Activated CD4-positive, alpha-beta T cell treated with anti-CD3 and anti-CD28 coated beads, Interleukin-2, amount 10 ng/mL, durations not matched to agents 7 days and 5 days (primary cell): ENCODE data around the gene CCDC3. TPM values are rescaled to one million over a fixed set of nuclear protein-coding genes. Genes with fewer than 3 reads are reported as not detected.

Experiments used
- CTCF ChIA-PET: fragments of 350-600 bp; sonication (Branson Sonifier 250); formaldehyde crosslinking; loops from one replicate; lab custom pipeline; 2021; ENCODE audit warnings: antibody characterized with exemption; lab: Charles Lee
- POLR2A ChIA-PET: fragments of 350-600 bp; sonication (Branson Sonifier 250); formaldehyde crosslinking; loops from one replicate; lab custom pipeline; 2021; ENCODE audit warnings: antibody characterized with exemption; lab: Charles Lee
- DNase-seq: peaks from one replicate; pipeline ENCODE4 v3.0.0-alpha.2; 2020
- H3K27ac Mint-ChIP-seq: one replicate; pipeline ENCODE4 v1.8.0; 2021; ENCODE audit warnings: mild to moderate bottlenecking, moderate library complexity, mixed read lengths
- H3K27me3 Mint-ChIP-seq: one replicate; pipeline ENCODE4 v1.8.0; 2021; ENCODE audit warnings: mixed read lengths
- H3K36me3 Mint-ChIP-seq: one replicate; pipeline ENCODE4 v1.8.0; 2021; ENCODE audit warnings: low read depth, mixed read lengths
- H3K4me1 Mint-ChIP-seq: one replicate; pipeline ENCODE4 v1.8.0; 2021; ENCODE audit warnings: mixed read lengths
- H3K4me3 Mint-ChIP-seq: one replicate; pipeline ENCODE4 v1.8.0; 2021; ENCODE audit warnings: mild to moderate bottlenecking, moderate library complexity, mixed read lengths
- H3K9me3 Mint-ChIP-seq: one replicate; pipeline ENCODE4 v1.8.0; 2021; ENCODE audit warnings: mixed read lengths
- total RNA-seq, 2 experiments: library from RNA; stranded (reverse); gene quantifications; one replicate each; pipeline ENCODE4 v1.2.3, GENCODE V29; 2021

The CCDC3 gene
- total RNA-seq, 2 experiments from 2014 or later, result 0.10 to 0.12 TPM

GRCh38 chr10:12925845-12926244 lies 75.7 kb downstream of the CCDC3 start:
- POLR2A ChIA-PET, result no interaction called here
- CTCF ChIA-PET, result interaction anchor here (0.6 kb wide), 1 partner anchor 245 kb away, joined by 4 read pairs; no protein-coding TSS in a partner anchor
- Mint-ChIP-seq H3K36me3 (no peaks in the 10 kb centered on the region), H3K9me3 (no peaks in the 10 kb centered on the region), H3K4me1 (no peaks in the 10 kb centered on the region), H3K27ac (no peak overlapping the region), H3K4me3 (no peak overlapping the region), H3K27me3 (peaks cover 3% of the 10 kb centered on the region)
- no peak for DNase-seq

- H3K27ac Mint-ChIP-seq, result no peak overlapping the region
- POLR2A ChIA-PET, result no interaction called here
- CTCF ChIA-PET, result no interaction called here
- H3K36me3 Mint-ChIP-seq, result no peaks in the 10 kb centered on the region
- peaks cover 3% of the 10 kb centered on the region for H3K27me3 Mint-ChIP-seq
- H3K4me1 Mint-ChIP-seq, result no peaks in the 10 kb centered on the region
- H3K4me3 Mint-ChIP-seq, result no peak overlapping the region
- no peaks in the 10 kb centered on the region for H3K9me3 Mint-ChIP-seq
- DNase-seq, result no peak
These were observed 76.6 kb downstream of the CCDC3 start for GRCh38 chr10:12924911-12925310.

GRCh38 chr10:12922117-12922900 lies 79.2 kb downstream of the CCDC3 start:
- Mint-ChIP-seq H3K4me1 (no peaks in the 10 kb centered on the region), H3K27ac (no peak overlapping the region), H3K27me3 (peaks cover 2% of the 10 kb centered on the region), H3K36me3 (no peaks in the 10 kb centered on the region), H3K9me3 (no peaks in the 10 kb centered on the region), H3K4me3 (no peak overlapping the region)
- CTCF ChIA-PET, result no interaction called here
- POLR2A ChIA-PET, result no interaction called here
- DNase-seq, result no peak

GRCh38 chr10:12921163-12921562 lies 80.3 kb downstream of the CCDC3 start:
- no peak overlapping the region for H3K4me3 Mint-ChIP-seq
- no peaks in the 10 kb centered on the region for H3K4me1 Mint-ChIP-seq
- no peaks in the 10 kb centered on the region for H3K9me3 Mint-ChIP-seq
- ChIA-PET POLR2A (no interaction called here), CTCF (no interaction called here)
- no peak overlapping the region for H3K27ac Mint-ChIP-seq
- no peaks in the 10 kb centered on the region for H3K36me3 Mint-ChIP-seq
- DNase-seq, result no peak
- peaks cover 2% of the 10 kb centered on the region for H3K27me3 Mint-ChIP-seq

- no peak overlapping the region for H3K27ac Mint-ChIP-seq
- CTCF ChIA-PET, result no interaction called here
- no peak overlapping the region for H3K4me3 Mint-ChIP-seq
- H3K4me1 Mint-ChIP-seq, result no peaks in the 10 kb centered on the region
- DNase-seq, result no peak
- H3K36me3 Mint-ChIP-seq, result no peaks in the 10 kb centered on the region
- H3K9me3 Mint-ChIP-seq, result no peaks in the 10 kb centered on the region
- POLR2A ChIA-PET, result no interaction called here
- H3K27me3 Mint-ChIP-seq, result peaks cover 7% of the 10 kb centered on the region
These were observed 81.9 kb downstream of the CCDC3 start for GRCh38 chr10:12919574-12919973.

GRCh38 chr10:12916587-12916986 lies 84.9 kb downstream of the CCDC3 start:
- H3K27me3 Mint-ChIP-seq, result peaks cover 15% of the 10 kb centered on the region
- H3K36me3 Mint-ChIP-seq, result no peaks in the 10 kb centered on the region
- peaks cover 5% of the 10 kb centered on the region for H3K9me3 Mint-ChIP-seq
- H3K4me1 Mint-ChIP-seq, result no peaks in the 10 kb centered on the region
- H3K27ac Mint-ChIP-seq, result no peak overlapping the region
- DNase-seq, result no peak
- no peak overlapping the region for H3K4me3 Mint-ChIP-seq
- CTCF ChIA-PET, result interaction anchor here (0.7 kb wide), 1 partner anchor 221 kb away, joined by 3 read pairs; no protein-coding TSS in a partner anchor
- POLR2A ChIA-PET, result no interaction called here

GRCh38 chr10:12915637-12916168 lies 85.8 kb downstream of the CCDC3 start:
- H3K4me3 Mint-ChIP-seq, result no peak overlapping the region
- no peaks in the 10 kb centered on the region for H3K36me3 Mint-ChIP-seq
- H3K4me1 Mint-ChIP-seq, result no peaks in the 10 kb centered on the region
- H3K9me3 Mint-ChIP-seq, result peaks cover 5% of the 10 kb centered on the region
- DNase-seq, result no peak
- peaks cover 15% of the 10 kb centered on the region for H3K27me3 Mint-ChIP-seq
- POLR2A ChIA-PET, result no interaction called here
- no peak overlapping the region for H3K27ac Mint-ChIP-seq
- CTCF ChIA-PET, result interaction anchor here (0.6 kb wide), 1 partner anchor 157 kb away, joined by 4 read pairs; no protein-coding TSS in a partner anchor

GRCh38 chr10:12914111-12914510 lies 87.4 kb downstream of the CCDC3 start:
- no peaks in the 10 kb centered on the region for H3K4me1 Mint-ChIP-seq
- CTCF ChIA-PET, result no interaction called here
- peaks cover 15% of the 10 kb centered on the region for H3K27me3 Mint-ChIP-seq
- no peak overlapping the region for H3K27ac Mint-ChIP-seq
- H3K36me3 Mint-ChIP-seq, result no peaks in the 10 kb centered on the region
- POLR2A ChIA-PET, result no interaction called here
- peaks cover 5% of the 10 kb centered on the region for H3K9me3 Mint-ChIP-seq
- no peak overlapping the region for H3K4me3 Mint-ChIP-seq
- DNase-seq, result no peak

- Mint-ChIP-seq H3K4me1 (no peaks in the 10 kb centered on the region), H3K27ac (no peak overlapping the region), H3K9me3 (peaks cover 5% of the 10 kb centered on the region), H3K36me3 (no peaks in the 10 kb centered on the region), H3K27me3 (peaks cover 14% of the 10 kb centered on the region), H3K4me3 (no peak overlapping the region)
- no peak for DNase-seq
- POLR2A ChIA-PET, result no interaction called here
- CTCF ChIA-PET, result interaction anchor here (0.7 kb wide), 1 partner anchor 255 kb away, joined by 3 read pairs; no protein-coding TSS in a partner anchor
These were observed 89.7 kb downstream of the CCDC3 start for GRCh38 chr10:12911795-12912194.

- Mint-ChIP-seq H3K9me3 (peaks cover 5% of the 10 kb centered on the region), H3K4me3 (no peak overlapping the region), H3K4me1 (no peaks in the 10 kb centered on the region), H3K27ac (no peak overlapping the region), H3K36me3 (no peaks in the 10 kb centered on the region), H3K27me3 (peaks cover 14% of the 10 kb centered on the region)
- no peak for DNase-seq
- ChIA-PET CTCF (interaction anchor here (0.7 kb wide), 1 partner anchor 254 kb away, joined by 3 read pairs; no protein-coding TSS in a partner anchor), POLR2A (no interaction called here)
These were observed 90.7 kb downstream of the CCDC3 start for GRCh38 chr10:12910835-12911234.

- peaks cover 5% of the 10 kb centered on the region for H3K9me3 Mint-ChIP-seq
- H3K27ac Mint-ChIP-seq, result no peak overlapping the region
- CTCF ChIA-PET, result interaction anchor here (0.7 kb wide), 1 partner anchor 34 kb away, joined by 3 read pairs; no protein-coding TSS in a partner anchor
- no peak overlapping the region for H3K4me3 Mint-ChIP-seq
- peaks cover 10% of the 10 kb centered on the region for H3K27me3 Mint-ChIP-seq
- no peak for DNase-seq
- H3K36me3 Mint-ChIP-seq, result no peaks in the 10 kb centered on the region
- no peaks in the 10 kb centered on the region for H3K4me1 Mint-ChIP-seq
- POLR2A ChIA-PET, result no interaction called here
These were observed 91.7 kb downstream of the CCDC3 start for GRCh38 chr10:12909836-12910185.

- H3K9me3 Mint-ChIP-seq, result peaks cover 5% of the 10 kb centered on the region
- peaks cover 8% of the 10 kb centered on the region for H3K27me3 Mint-ChIP-seq
- H3K27ac Mint-ChIP-seq, result no peak overlapping the region
- CTCF ChIA-PET, result interaction anchor here (0.6 kb wide), 1 partner anchor 271 kb away, joined by 3 read pairs; no protein-coding TSS in a partner anchor
- no peaks in the 10 kb centered on the region for H3K4me1 Mint-ChIP-seq
- DNase-seq, result no peak
- H3K36me3 Mint-ChIP-seq, result no peaks in the 10 kb centered on the region
- POLR2A ChIA-PET, result no interaction called here
- H3K4me3 Mint-ChIP-seq, result no peak overlapping the region
These were observed 92.2 kb downstream of the CCDC3 start for GRCh38 chr10:12909182-12909835.

- ChIA-PET POLR2A (no interaction called here), CTCF (interaction anchor here (0.6 kb wide), 1 partner anchor 271 kb away, joined by 3 read pairs; no protein-coding TSS in a partner anchor)
- no peak for DNase-seq
- Mint-ChIP-seq H3K27ac (no peak overlapping the region), H3K9me3 (peaks cover 5% of the 10 kb centered on the region), H3K4me1 (no peaks in the 10 kb centered on the region), H3K36me3 (no peaks in the 10 kb centered on the region), H3K27me3 (peaks cover 6% of the 10 kb centered on the region), H3K4me3 (no peak overlapping the region)
These were observed 92.7 kb downstream of the CCDC3 start for GRCh38 chr10:12908773-12909172.
